Stimulated activated CD4-positive, alpha-beta T cell treated with anti-CD3 and anti-CD28 coated beads, Interleukin-4, amount 100 ng/mL, for 4 hours (primary cell): ENCODE results near the gene FAM149A.

Experiments used
- DNase-seq, 2 experiments: peaks; one replicate each; pipeline ENCODE4 v3.0.0-alpha.2; 2020

FAM149A gene

DNA sequence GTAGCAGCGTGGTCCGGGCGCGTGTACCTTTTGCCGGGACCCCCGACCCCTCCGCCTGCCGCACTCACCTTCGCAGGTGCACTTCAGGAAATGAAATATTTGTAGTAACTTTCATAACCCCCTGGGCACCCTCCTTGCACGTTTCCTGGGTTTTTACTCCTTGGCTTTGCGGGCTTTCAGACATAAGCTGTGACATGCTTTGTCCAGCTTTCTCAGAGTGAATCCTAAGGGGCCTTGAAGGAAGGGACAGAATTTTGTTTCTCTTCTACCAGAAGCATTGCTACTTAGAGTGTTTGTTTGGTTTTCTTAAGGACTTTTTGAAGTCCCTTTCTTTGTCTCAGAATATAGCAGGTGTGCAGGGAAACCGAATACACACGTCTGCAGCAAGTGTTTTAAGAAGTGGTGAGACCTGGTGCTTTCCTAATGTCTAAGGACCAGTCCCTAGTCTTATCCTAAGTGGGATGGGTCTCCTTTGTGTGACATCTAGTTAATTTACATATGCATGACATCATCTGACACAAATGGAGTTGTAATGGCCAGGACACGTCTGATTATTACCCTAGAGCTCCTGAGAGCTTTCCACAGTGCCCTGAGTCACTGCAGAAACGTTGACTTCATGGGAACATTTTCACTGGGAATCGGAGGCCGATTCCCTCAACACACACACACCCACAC, 1.3 kb downstream of the FAM149A start:
- DNase-seq, result no peak

DNA sequence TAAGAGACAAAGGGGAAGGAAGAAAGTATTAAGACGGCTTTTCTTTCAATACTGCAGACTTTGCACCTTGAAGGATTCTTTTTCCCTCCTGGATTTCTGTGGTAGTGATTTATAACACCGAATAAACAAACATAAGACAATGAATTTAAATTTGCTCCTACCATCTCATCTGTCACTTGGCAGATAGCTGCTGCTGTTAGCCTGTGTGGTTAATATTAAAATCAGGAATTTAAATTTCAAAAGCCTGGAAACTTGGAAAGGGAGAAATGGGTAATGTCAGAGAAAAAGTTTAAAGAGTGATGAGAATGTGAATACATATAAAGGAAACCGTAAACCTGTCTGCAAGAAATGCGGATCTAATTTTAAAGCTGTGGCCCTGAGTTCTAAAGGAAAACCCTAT, 3.4 kb downstream of the FAM149A start:
- no peak for DNase-seq

DNA sequence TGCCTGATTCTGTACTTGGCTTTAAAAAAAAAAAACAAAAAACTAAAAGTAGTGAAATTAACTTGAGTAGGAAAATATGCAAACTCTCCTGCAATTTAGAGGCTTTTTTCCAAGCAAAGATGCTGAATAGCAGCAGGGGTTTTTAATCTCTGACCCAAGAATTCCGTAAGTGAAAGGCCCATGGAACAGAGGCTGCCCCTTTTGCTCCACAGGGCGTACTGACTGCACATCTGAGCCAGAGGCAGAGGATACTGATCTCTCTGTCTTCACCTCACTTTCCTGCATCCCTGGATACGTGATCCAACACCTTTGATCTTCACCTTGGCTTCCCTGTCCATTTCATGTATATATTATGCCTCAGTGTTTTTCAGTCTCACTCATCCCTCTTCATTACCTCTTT, 3.9 kb downstream of the FAM149A start:
- no peak for DNase-seq

- no peak for DNase-seq
These were observed 4.7 kb downstream of the FAM149A start for GRCh38 chr4:186109245-186109644.

DNA sequence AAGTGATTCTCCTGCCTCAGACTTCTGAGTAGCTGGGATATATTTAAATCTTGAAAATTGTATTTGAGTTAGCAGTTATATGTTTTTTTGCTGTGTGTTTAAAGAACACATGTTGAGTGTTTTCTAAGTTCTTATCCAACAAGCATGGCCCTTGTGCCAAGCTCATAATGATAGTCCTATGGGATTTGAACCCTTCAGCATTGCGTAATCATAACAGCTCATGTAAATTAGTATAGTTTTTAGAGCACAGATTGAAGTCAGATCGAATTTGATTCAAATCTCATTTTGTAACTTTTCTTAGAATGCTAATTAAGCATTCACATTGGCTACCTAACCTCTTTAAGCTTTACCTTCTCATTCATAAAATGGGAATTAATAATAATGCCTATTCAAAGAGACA, 12.2 kb downstream of the FAM149A start:
- DNase-seq, result no peak

GRCh38 chr4:186118582-186118981, 14.1 kb downstream of the FAM149A start:
- DNase-seq, result no peak

DNA sequence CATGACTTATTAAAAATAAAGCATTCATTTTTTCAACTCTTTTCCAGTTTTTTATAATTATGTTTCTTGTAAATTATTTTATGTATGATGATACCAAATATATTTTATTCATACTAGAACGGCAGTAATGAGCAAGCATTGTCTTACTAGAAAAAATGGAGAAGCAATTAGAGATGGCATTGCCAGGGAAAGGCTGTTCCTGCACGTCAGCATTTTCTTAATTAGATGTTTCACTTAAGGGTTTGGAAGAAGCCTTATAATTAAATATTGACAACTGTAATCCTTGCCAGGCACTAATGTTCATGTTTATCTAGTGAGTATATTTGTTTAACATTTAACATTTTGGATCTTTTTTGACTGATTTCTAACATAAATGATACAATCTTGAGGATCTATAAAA, 16.6 kb downstream of the FAM149A start:
- DNase-seq, result no peak

DNA sequence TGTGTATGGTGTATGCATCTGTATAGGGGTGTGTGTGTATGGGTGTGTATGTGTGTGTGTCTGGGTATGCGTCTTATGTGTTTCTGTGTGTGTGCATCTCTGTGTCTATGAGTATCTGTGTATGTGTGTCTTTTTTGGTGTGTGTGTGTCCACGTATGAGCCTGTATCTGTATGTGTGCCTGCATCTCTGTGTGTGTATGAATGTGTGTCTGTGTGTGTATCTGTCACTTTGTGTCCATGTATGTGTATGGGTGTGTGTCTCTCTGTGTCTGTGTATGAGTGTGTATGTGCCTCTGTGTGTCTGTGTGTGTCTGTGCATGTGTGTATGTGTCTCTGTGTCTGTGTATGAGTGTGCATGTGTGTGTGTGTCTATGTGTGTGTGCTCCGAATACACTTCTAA, 24.3 kb downstream of the FAM149A start:
- DNase-seq, result no peak

GRCh38 chr4:186131935-186132334, 27.4 kb downstream of the FAM149A start:
- DNase-seq, result no peak

GRCh38 chr4:186132577-186133242, 28.2 kb downstream of the FAM149A start:
- DNase-seq, result no peak

DNA sequence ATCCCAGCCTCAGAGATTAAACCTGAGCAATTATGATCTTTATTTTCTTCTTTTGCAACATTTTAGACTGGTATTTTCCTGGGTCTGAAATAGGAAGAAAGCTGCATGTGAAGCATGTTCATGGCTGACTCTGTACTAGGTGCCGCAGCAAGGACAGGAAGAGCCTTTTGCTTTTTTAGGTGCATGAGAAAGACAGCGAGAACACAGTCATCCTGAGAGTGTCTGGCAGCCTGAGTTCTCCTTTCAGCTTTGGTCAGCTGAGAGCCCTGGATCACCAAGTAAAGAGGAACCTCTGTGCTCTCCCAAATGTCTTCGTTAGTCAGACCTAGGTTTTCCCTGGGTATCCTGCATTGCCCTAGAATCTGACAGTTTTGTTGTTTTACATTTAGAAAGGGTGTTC, 29.8 kb downstream of the FAM149A start:
- no peak for DNase-seq

DNA sequence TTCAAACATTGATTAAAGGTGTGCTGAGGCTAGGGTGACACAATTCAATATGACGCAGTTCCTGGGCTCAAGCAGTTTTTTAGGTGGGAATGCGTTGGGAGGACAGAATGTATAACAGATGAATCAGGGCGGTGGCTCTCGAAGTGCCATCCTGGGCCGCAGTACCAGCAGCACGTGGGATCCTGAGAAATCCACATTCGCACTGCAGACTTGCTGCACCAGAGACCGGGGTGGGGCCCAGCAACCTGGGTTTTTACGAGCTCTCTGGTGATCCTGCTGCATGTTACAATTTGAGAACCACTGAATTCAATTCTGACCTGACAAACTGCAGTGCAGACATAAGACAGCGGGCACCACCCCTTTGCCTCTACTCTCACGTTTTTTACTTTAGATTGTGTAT, 30.4 kb downstream of the FAM149A start:
- DNase-seq, result no peak

GRCh38 chr4:186137196-186137794, 32.8 kb downstream of the FAM149A start:
- no peak for DNase-seq

- DNase-seq, result peak in 1 of 2 experiments; percentile 29
These were observed 39.9 kb downstream of the FAM149A start for GRCh38 chr4:186144198-186144945.

DNA sequence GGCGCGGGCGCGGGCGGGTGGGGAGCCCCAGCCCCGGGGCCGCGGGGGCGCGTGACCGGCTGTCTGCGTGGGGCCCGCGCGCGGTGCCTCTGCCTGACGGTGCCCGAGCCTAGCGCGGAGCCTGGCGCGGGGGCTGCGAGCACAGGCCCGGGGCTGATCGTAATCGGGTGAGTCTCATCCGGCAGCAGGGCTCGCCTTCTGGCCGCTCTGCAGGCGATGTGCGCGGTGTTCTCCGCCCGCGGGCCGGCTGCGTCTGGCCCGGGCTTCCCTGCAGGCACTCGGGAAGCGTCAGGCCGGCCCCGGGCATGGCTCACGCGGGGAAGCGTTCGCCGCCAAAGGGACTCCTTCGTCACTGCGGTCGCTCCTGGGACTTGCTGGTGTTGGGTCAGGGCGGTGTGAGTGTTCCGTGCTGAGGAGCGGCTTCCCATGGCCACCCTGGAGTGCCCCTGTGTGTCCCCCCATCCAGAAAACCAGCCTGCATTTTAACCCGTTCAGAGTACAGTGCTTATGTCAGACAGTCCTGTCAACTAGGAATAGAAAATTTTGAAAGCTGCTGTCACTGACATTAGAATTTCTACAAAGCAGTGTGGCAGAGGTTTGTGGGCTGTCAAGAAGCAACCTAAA, 40.6 kb downstream of the FAM149A start:
- peak; percentile 11 to 20 for DNase-seq

DNA sequence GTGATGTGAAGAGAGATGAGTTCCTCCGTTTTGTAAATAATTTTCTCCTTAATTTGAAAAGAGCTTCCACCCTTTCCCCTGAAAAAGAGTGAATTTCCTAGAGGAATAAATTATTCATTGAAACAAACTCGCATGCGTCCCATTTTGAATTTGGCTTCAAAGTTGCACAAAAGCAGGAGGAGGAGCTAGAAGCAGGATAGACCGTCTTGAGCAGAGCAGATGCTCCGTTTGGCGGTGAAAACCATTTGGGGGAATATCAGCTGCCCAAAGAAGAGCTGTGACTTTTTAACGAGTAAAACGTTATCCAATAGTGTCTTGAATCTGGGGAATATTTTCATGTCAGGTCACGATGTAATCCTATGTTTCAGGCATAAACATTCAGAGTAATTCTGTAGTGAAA, 42.0 kb downstream of the FAM149A start:
- no peak for DNase-seq

DNA sequence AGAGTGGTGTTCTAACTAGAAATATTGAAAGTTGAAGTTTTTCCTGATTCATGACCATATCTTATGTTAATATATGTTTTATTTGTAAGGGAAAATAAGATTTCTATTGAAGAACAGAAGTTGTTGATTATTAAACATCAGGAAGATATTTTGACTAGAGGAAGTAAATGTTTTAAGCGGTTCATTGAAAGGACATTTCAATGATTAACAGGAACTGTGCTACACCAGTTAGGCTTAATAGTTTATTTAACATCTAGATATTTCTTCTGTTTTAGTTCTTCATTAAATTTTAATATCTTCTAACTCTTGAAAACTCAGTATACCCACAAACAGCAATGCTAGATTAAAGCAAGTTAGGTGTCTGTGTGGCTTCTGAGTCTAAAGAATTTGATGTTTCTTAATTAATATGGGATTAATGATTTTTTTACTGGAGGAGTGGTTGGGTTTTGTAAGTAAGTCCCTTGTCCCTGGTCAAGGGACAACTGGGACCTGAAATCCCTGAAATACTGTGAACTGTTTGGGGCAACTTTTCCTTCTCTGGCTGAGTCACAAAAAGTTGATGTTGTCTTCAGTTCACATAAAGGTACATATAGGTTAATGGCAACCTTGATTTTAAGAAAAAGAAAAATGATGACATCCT, 44.0 kb downstream of the FAM149A start:
- no peak for DNase-seq

- DNase-seq, result peak in 1 of 2 experiments; percentile 20
These were observed 45.4 kb downstream of the FAM149A start for GRCh38 chr4:186149872-186150271.

DNA sequence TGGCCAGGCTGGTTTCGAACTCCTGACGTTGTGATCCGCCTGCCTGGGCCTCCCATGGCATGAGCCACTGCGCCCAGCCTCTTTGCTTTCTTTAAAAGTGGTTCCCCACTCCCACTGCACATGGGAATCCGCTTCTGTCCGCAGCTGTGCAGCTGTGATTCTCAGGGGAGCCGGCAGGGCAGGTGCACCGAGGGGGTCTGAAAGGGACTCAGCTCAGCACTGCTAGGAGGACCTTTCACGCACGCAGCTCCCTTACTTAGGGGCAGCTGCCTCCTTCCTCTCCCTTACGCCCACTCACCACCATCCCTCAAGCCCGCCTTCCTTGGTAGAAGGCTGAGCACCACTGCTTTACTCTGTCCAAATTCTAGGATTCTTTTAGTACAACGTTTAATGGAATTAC, 46.4 kb downstream of the FAM149A start:
- DNase-seq, result no peak

DNA sequence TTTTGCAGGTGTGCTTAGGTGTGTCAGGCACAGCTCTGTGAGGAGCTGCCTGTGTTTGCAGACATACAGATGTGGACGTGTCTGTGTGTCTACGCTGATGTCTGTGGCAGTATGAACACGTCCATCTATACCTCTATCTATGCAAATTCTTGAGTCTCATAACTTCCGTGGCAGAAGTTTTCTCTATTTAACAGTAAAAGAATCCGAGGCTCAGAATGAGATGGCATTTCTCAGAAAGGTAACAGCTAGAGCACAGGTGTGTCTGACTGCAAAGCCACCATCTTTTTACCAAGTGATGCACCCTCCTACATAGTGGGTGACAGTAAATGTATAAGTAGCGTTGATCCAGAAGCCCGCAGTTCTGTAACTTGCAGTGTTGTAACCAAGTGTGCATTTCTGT, 47.0 kb downstream of the FAM149A start:
- DNase-seq, result no peak

DNA sequence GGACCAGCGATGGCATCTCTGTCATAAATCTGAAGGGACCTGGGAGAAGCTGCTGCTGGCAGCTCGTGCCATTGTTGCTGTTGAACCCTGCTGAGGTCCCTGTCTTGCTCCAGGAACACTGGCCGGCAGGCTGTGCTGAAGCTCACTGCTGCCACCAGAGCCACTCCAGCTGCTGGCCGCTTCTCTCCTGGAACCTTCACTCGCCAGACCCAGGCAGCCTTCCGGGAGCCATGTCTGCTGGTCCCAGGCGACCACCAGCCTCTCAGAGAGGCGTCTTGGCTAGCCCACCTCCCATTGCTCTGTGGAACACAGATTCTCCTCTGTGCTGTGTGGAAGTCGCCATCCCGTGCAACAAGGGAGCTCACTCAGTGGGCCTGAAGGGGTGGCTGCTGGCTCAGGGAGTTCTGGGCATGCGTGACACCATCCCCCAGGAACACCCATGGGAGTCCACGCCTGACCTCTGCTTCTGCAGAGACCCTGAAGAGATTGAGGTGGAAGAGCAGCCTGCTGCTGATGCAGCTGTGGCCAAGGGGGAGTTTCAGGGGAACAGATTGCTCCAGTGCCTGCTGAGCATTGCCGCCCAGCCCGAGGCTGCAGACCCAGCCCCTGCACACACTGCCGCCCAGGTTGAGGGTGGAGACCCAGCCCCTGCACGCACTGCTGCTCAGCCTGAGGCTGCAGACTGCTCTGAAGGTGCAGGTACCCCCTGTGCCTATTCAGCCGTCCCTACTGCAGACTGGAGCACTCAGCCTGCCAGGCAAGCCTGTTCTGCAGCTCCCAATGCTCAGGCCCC, 53.7 kb downstream of the FAM149A start:
- DNase-seq, result no peak

DNA sequence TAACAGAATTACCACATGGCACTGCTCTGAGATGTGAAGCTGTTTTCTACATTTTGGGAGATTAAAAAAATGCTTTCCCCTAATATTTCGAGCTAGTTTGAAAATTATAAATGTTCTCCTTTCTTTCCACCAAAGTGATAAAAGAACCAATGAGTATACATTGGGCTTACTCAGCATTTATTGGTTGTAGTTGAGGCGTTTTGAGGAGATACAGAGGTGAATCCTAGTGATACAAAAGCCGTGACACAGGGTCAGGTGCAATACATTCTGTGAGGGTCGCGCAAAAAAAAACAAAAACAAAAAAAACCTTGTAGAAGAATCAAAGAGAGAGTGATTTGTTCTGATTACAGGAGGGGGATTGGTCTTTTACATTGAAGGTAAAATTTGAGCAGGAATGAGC, 54.5 kb downstream of the FAM149A start:
- DNase-seq, result no peak
